Fibroblast of skin of scalp (primary cell): ENCODE data around the gene ING5. TPM values are rescaled to one million over a fixed set of nuclear protein-coding genes. Genes with fewer than 3 reads are reported as not detected.
A peak's percentile ranks its signal among the peaks of the same experiment; 100 is the strongest.
"Not testable (repeated sequence)": the region's sequence is repeated elsewhere in the genome, so short reads cannot be mapped to it uniquely, and the experiment has no call there.

Source experiments
- DNase-seq: peaks from one replicate; pipeline ENCODE4 v3.0.0-alpha.2; 2013
- polyA plus RNA-seq, 2 experiments: library from polyadenylated mRNA; unstranded; fragments of 120-200 nt; gene quantifications; one replicate each; pipeline ENCODE4 v1.2.1, GENCODE V29; 2013; ENCODE audit not compliant: insufficient read length in 2 of 2

The ING5 gene
- 15.2 TPM for polyA plus RNA-seq (2013, experiment 1 of 2; ENCODE audit: insufficient read length)
- 16.3 TPM for polyA plus RNA-seq (2013, experiment 2 of 2; ENCODE audit: insufficient read length)

- DNase-seq, result peak; percentile 95
These were observed at the start of gene ING5 for GRCh38 chr2:241701399-241702154. TSS of gene ING5 (plus strand) at chr2:241702039. CDS start at chr2:241702066, 27 bp downstream.

- no peak for DNase-seq
These were observed 49.7 kb upstream of the ING5 start for GRCh38 chr2:241652142-241652541.

- no peak for DNase-seq
These were observed 49.1 kb upstream of the ING5 start for GRCh38 chr2:241652722-241653121.

GRCh38 chr2:241653210-241653750, 48.6 kb upstream of the ING5 start:
- no peak for DNase-seq

GRCh38 chr2:241654551-241654950, 47.3 kb upstream of the ING5 start:
- DNase-seq, result no peak

- no peak for DNase-seq
These were observed 46.2 kb upstream of the ING5 start for GRCh38 chr2:241655516-241656189.

GRCh38 chr2:241656190-241656741, 45.6 kb upstream of the ING5 start:
- no peak for DNase-seq

- no peak for DNase-seq
These were observed 44.0 kb upstream of the ING5 start for GRCh38 chr2:241657786-241658254.

GRCh38 chr2:241658296-241658695, 43.5 kb upstream of the ING5 start:
- no peak for DNase-seq

- peak; percentile 73 for DNase-seq
These were observed 42.6 kb upstream of the ING5 start for GRCh38 chr2:241659150-241659739.

- DNase-seq, result no peak
These were observed 41.1 kb upstream of the ING5 start for GRCh38 chr2:241660593-241661213.

- not testable (repeated sequence) for DNase-seq
These were observed 39.1 kb upstream of the ING5 start for GRCh38 chr2:241662731-241663130.

- DNase-seq, result no peak
These were observed 36.0 kb upstream of the ING5 start for GRCh38 chr2:241665731-241666440.

GRCh38 chr2:241666627-241667400, 35.0 kb upstream of the ING5 start:
- DNase-seq, result no peak

GRCh38 chr2:241668354-241668753, 33.5 kb upstream of the ING5 start:
- DNase-seq, result no peak

- DNase-seq, result no peak
These were observed 33.0 kb upstream of the ING5 start for GRCh38 chr2:241668839-241669238.

GRCh38 chr2:241670333-241671110, 31.3 kb upstream of the ING5 start:
- no peak for DNase-seq

- DNase-seq, result no peak
These were observed 30.2 kb upstream of the ING5 start for GRCh38 chr2:241671457-241672240.
